ENCODE measurements around the gene ANKRD62. TPM values are rescaled to one million over a fixed set of nuclear protein-coding genes. Genes with fewer than 3 reads are reported as not detected.
"Not testable (repeated sequence)": the region's sequence is repeated elsewhere in the genome, so short reads cannot be mapped to it uniquely, and the experiment has no call there.

ANKRD62 gene
- total RNA-seq, 1 experiment from 2014 or later: not detected

- no peak for DNase-seq (ENCODE audit: low spot score)
Observed at GRCh38 chr18:12065397-12065796, 28.2 kb upstream of the ANKRD62 start.

GRCh38 chr18:12066910-12067511 lies 26.6 kb upstream of the ANKRD62 start:
- no peak for DNase-seq (ENCODE audit: low spot score)

- DNase-seq (ENCODE audit: low spot score): no peak
Observed at GRCh38 chr18:12067671-12068070, 26.0 kb upstream of the ANKRD62 start.

- DNase-seq (ENCODE audit: low spot score): not testable (repeated sequence)
Observed at GRCh38 chr18:12068316-12068949, 25.2 kb upstream of the ANKRD62 start.

- no peak for DNase-seq (ENCODE audit: low spot score)
Observed at GRCh38 chr18:12068950-12069320, 24.7 kb upstream of the ANKRD62 start.

DNA sequence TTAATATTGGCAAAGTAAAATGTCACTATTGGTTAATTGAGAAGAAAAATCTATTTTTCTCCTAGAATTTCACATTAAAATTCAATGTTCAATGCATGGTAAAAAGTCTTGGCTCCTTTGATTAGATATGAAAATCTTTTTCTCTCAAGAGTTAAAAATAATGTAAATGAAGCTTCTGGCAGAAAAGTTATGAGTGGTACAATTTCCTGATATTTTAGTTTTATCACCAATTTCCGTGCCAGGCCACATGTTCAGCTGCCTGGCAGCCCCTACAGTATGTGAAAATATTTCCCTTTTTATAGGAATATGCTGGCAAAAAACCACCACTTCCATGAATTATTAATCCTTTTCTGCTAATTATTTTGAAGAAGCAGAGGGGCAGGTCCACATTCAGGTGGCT lies 22.6 kb upstream of the ANKRD62 start:
- not testable (repeated sequence) for DNase-seq (ENCODE audit: low spot score)

DNA sequence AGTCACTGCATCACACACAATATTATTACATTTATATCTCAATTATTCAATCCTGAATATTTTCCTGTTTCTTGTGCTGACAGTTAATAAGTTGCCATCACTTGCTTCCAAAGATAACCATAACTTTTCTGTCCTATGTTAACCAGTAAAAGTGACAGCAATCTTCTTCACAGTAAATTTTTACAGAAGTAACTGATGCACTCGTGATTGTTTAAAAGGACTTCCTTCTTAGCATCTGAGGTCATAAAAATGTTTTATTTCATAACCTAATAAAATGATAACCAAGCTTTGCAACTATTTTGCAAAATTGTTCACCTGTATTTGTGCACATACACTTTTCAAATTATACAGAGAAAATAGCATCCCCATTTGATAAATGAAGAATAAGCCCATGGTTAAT lies 20.6 kb upstream of the ANKRD62 start:
- DNase-seq (ENCODE audit: low spot score): no peak

GRCh38 chr18:12074736-12075135 lies 18.9 kb upstream of the ANKRD62 start:
- DNase-seq (ENCODE audit: low spot score): no peak

- no peak for DNase-seq (ENCODE audit: low spot score)
Observed at GRCh38 chr18:12076424-12077140, 17.1 kb upstream of the ANKRD62 start.

GRCh38 chr18:12077994-12078393 lies 15.6 kb upstream of the ANKRD62 start:
- DNase-seq (ENCODE audit: low spot score): not testable (repeated sequence)

GRCh38 chr18:12079491-12080237 lies 14.0 kb upstream of the ANKRD62 start:
- DNase-seq (ENCODE audit: low spot score): no peak

GRCh38 chr18:12085136-12085535 lies 8.5 kb upstream of the ANKRD62 start:
- no peak for DNase-seq (ENCODE audit: low spot score)

DNA sequence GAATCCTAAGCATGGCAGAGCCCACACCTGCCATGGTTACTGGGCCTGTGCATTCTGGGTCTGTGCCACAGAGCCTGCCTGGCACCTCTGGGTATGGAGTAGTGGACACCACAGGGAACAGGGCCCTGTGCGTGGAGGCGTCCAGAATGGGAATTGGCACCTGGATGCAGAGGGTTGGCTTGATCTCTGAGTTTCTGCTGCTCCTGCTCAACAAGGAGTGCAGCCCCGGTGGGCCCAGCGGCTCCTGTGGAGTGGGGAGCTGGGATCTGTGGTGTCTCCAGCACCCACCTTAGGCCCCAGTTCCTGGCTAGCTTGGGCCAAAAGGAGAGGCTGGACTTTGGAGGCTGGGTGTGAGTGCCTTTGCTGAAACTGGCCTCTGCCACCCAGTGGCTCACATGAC lies 7.9 kb upstream of the ANKRD62 start:
- no peak for DNase-seq (ENCODE audit: low spot score)

GRCh38 chr18:12086249-12086648 lies 7.4 kb upstream of the ANKRD62 start:
- no peak for DNase-seq (ENCODE audit: low spot score)

DNA sequence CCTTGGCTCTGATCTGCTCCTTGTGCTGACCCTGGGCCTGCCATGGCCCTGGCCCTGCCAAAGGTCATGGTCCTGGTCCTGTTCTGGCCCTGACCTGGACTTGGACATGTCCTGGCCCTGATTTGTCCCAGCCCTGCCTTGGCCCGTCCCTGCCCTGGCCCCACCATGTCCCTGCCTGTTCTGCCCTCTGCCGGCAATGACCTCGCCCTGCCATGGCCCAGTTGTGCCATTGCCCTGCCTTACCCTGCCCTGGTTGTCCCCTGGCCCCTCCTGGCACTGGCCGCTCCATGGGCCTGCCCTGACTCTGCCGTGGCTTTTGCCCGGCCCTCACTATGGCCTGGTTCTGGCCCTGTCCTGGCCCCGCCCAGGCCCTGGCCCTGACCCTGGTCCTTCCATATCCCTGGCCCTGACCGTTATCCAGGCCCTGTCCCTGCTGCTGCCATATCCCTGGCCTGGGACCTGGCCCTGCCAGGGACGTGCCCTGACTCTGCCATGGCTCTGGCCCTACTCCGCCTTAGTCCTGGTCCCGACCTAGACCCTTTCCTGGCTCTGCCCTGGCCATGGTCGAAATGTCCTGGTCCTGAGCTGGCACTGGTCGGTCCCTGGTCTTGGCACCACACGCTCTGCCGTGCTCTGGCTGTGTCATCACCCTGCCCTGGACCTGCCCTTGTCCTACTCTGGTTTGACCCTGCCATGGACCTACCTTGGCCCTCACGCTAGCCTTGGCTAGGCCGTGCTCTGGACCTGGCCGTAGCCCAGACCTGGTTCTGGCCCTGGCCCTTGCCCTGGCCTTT lies 6.8 kb upstream of the ANKRD62 start:
- DNase-seq (ENCODE audit: low spot score): no peak

DNA sequence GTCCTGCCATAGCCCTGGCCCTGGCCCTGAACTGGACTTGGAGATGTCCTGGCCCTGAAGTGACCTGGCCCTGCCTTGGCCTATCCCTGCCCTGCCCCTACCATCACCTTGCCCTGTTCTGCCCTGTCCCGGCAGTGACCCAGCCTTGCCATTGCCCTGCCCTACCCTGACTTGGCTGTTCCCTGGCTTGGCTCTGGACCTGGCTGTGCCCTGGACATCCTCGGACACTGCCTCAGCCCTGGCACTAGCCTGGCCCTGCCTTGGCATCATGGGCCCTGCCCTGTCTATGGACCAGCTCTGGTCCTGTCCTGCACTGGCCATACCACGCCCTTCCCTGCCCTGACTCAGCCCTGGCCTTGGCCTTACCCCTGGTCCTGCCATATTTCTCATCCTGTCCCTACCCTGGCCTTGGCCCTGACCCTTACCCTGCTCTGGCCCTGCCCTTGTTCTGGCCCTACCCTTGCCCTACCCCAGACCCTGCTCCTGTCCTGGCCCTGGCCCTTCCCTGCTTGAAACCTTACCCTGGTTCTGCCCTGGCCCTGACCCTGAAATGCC lies 6.1 kb upstream of the ANKRD62 start:
- no peak for DNase-seq (ENCODE audit: low spot score)

DNA sequence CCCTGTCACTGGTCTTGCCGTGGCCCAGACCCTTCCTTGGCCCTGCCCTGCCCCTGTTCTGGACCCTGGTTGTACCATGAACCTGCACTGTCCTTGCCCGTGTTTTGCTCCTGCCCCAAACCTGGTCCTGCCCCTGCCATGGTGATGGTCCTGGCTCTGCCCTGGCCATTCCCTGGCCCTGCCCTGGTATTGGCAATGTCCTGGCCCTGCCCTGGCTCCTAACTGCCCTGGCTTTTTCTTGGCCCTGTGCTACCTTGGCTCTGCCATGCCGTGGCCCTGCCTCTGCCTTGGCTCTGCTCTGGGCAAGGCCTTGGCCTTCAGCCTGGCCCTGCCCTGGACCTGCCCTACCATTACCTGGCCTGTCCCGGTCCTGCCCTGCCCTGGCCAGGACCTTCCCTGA lies 5.5 kb upstream of the ANKRD62 start:
- no peak for DNase-seq (ENCODE audit: low spot score)

- DNase-seq (ENCODE audit: low spot score): no peak
Observed at GRCh38 chr18:12088731-12089375, 4.8 kb upstream of the ANKRD62 start.

GRCh38 chr18:12091538-12092141 lies 2.0 kb upstream of the ANKRD62 start:
- DNase-seq (ENCODE audit: low spot score): no peak
